ENCODE data around the gene BRD3. TPM values are rescaled to one million over a fixed set of nuclear protein-coding genes. Genes with fewer than 3 reads are reported as not detected.

Gene BRD3
- total RNA-seq, 1 experiment from 2014 or later = 57.5 TPM

GRCh38 chr9:134047868-134048581 is 19.8 kb downstream of the BRD3 start:
- H3K27me3 Mint-ChIP-seq (ENCODE audit: insufficient read depth, unreplicated experiment) = no peaks in the 10 kb centered on the region
- H3K4me1 Mint-ChIP-seq (ENCODE audit: low read depth, unreplicated experiment) = no peaks in the 10 kb centered on the region
- H3K27ac Mint-ChIP-seq (ENCODE audit: unreplicated experiment) = no peak overlapping the region
- BruUV-seq (replicated peaks) = no TSS peak
- peaks cover 55% of the 10 kb centered on the region for H3K36me3 Mint-ChIP-seq (ENCODE audit: insufficient read depth, unreplicated experiment)
- DNase-seq = no peak
- H3K9me3 ChIP-seq = no peaks in the 10 kb centered on the region
- intact Hi-C loops (cut with micrococcal nuclease; ENCODE audit: unreplicated experiment) = no loop called here
- no peak overlapping the region for H3K4me3 ChIP-seq (ENCODE audit: low read depth, low read length)
- H3K36me3 ChIP-seq (ENCODE audit: control insufficient read depth, insufficient read depth, low read length) = peaks cover 2% of the 10 kb centered on the region
- TF ChIP-seq CTCF (IDR thresholded peaks at IDR 0.05; ENCODE audit: insufficient read depth in 1 of 2, low read depth in 1 of 2, low read length in 1 of 2, severe bottlenecking in 1 of 2, unreplicated experiment in 1 of 2) = no peak
- no peaks in the 10 kb centered on the region for H3K27me3 ChIP-seq (replicated peaks; ENCODE audit: control insufficient read depth, insufficient read depth, low read length)
- no peaks in the 10 kb centered on the region for H3K4me1 ChIP-seq
- POLR2A ChIA-PET = no interaction called here
- no peak overlapping the region for H3K4me3 Mint-ChIP-seq (ENCODE audit: unreplicated experiment)
- no peaks in the 10 kb centered on the region for H3K9me3 Mint-ChIP-seq (ENCODE audit: unreplicated experiment)
- CTCF ChIA-PET = no interaction called here

DNA sequence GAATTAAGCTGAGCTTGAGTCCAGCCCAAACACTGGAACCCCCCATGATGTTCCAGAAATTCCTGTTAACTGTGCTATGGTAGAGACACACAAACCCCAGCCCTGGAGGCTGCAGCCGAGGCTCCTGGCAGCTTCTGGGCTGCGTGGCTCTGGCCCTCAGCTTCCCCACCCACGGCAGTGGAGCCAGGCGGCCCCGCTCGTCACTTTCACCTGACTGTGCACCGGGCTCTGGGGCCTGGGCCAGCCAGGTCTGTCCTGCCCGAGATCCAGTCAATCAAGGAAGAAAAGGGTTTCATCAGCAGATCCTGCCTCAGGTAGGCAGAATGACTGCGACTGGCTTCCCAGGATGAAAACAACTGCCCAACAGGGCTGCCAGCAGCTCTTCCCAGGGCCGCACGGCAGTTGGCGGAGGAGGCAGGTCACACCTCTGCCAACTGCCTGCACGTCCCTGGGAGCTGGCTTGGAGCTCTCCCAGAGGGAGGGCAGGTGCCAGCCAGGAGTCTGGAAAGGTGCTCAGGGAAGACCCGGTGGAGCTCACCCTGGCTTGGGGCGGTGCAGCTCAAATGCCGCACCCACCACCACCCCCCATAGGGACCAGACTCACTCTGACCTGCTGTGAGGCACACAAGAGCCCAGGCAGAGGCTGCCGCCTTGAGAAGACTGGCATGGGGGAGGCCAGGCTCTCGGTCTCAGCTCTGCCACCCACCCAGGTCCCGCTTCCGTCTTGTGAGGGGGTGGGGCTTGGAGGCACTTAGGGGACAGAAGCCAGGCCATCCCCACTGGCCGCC is 20.7 kb downstream of the BRD3 start:
- no peaks in the 10 kb centered on the region for H3K27me3 ChIP-seq (replicated peaks; ENCODE audit: control insufficient read depth, insufficient read depth, low read length)
- Mint-ChIP-seq H3K9me3 (ENCODE audit: unreplicated experiment) (no peaks in the 10 kb centered on the region), H3K27ac (ENCODE audit: unreplicated experiment) (no peak overlapping the region), H3K36me3 (ENCODE audit: insufficient read depth, unreplicated experiment) (peaks cover 56% of the 10 kb centered on the region), H3K4me3 (ENCODE audit: unreplicated experiment) (no peak overlapping the region), H3K27me3 (ENCODE audit: insufficient read depth, unreplicated experiment) (no peaks in the 10 kb centered on the region), H3K4me1 (ENCODE audit: low read depth, unreplicated experiment) (no peaks in the 10 kb centered on the region)
- no peaks in the 10 kb centered on the region for H3K9me3 ChIP-seq
- BruUV-seq (replicated peaks) = no TSS peak
- no peak for DNase-seq
- intact Hi-C loops (cut with micrococcal nuclease; ENCODE audit: unreplicated experiment) = no loop called here
- H3K4me3 ChIP-seq (ENCODE audit: low read depth, low read length) = no peak overlapping the region
- no peaks in the 10 kb centered on the region for H3K4me1 ChIP-seq
- TF ChIP-seq CTCF (IDR thresholded peaks at IDR 0.05; ENCODE audit: insufficient read depth in 1 of 2, low read depth in 1 of 2, low read length in 1 of 2, severe bottlenecking in 1 of 2, unreplicated experiment in 1 of 2) = no peak
- CTCF ChIA-PET = no interaction called here
- POLR2A ChIA-PET = no interaction called here
- H3K36me3 ChIP-seq (ENCODE audit: control insufficient read depth, insufficient read depth, low read length) = peaks cover 2% of the 10 kb centered on the region

GRCh38 chr9:134045841-134046544 is 21.8 kb downstream of the BRD3 start:
- H3K27me3 ChIP-seq (replicated peaks; ENCODE audit: control insufficient read depth, insufficient read depth, low read length) = no peaks in the 10 kb centered on the region
- no peaks in the 10 kb centered on the region for H3K27me3 Mint-ChIP-seq (ENCODE audit: insufficient read depth, unreplicated experiment)
- H3K4me1 ChIP-seq = no peaks in the 10 kb centered on the region
- DNase-seq = no peak
- ChIA-PET CTCF (no interaction called here), POLR2A (no interaction called here)
- no peaks in the 10 kb centered on the region for H3K9me3 ChIP-seq
- H3K4me1 Mint-ChIP-seq (ENCODE audit: low read depth, unreplicated experiment) = no peaks in the 10 kb centered on the region
- no peak overlapping the region for H3K27ac Mint-ChIP-seq (ENCODE audit: unreplicated experiment)
- peaks cover 45% of the 10 kb centered on the region for H3K36me3 Mint-ChIP-seq (ENCODE audit: insufficient read depth, unreplicated experiment)
- intact Hi-C loops (cut with micrococcal nuclease; ENCODE audit: unreplicated experiment) = no loop called here
- no peak overlapping the region for H3K4me3 ChIP-seq (ENCODE audit: low read depth, low read length)
- H3K4me3 Mint-ChIP-seq (ENCODE audit: unreplicated experiment) = no peak overlapping the region
- no peaks in the 10 kb centered on the region for H3K9me3 Mint-ChIP-seq (ENCODE audit: unreplicated experiment)
- no peaks in the 10 kb centered on the region; the same call in none of the 2 replicates for H3K36me3 ChIP-seq (ENCODE audit: control insufficient read depth, insufficient read depth, low read length)
- no peak for TF ChIP-seq CTCF (IDR thresholded peaks at IDR 0.05; ENCODE audit: insufficient read depth in 1 of 2, low read depth in 1 of 2, low read length in 1 of 2, severe bottlenecking in 1 of 2, unreplicated experiment in 1 of 2)
- no TSS peak for BruUV-seq (replicated peaks)
